ENCODE data around the gene HSPH1. TPM values are rescaled to one million over a fixed set of nuclear protein-coding genes. Genes with fewer than 3 reads are reported as not detected.
A peak's percentile ranks its signal among the peaks of the same experiment; 100 is the strongest.

Gene HSPH1
- 10 to 100 TPM; 23.0 to 57.7 (median 30.6) TPM for total RNA-seq

DNA sequence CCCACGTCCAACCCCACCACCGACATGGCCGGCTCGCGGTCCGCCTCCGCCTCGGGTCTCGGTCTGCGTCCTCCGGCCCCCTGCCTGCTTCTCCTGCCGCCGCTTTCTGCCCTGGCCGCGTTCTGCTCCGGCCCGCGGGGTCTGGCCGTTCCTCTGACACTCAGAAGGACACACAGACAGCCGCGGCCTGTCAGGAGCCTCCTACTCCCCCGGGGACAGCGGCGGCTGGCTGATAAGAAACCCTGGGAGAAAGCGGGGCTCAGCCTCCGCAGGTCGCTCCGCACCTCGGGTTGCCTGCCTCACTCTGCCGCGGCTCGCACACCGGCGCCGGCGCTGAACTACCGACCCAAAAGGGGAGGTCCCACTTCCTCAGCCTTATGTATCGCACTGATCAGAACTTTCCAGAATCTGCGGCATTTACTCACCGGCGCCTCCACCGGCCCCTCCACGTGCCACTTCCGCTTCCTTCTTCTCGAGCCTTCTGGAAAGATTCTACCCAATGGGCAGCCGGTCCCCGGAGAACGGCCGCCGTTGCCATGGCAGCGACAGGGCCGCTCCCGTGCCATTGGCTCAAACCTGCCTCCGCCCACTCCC lies at the start of gene HSPH1:
TSS of gene HSPH1 (minus strand) at position 348 of the 594 bp plus-strand sequence. CDS start at position 26, 322 bp downstream.
- H3K9me3 ChIP-seq, result no peaks in the 10 kb centered on the region
- H3K4me3 ChIP-seq, result peak within 1 kb of the TSS; percentile 82 to 95 (median 93)
- H3K27me3 ChIP-seq, result no peaks in the 10 kb centered on the region
- peaks cover 28 to 42% of the 10 kb centered on the region in 2 donors for H3K4me1 ChIP-seq
- peaks cover 0 to 12% of the 10 kb centered on the region in 2 donors for H3K36me3 ChIP-seq
- in situ Hi-C loops (cut with MboI; ENCODE audit: low sequenced_read_pairs in 4 of 4), result loop anchor here in 1 of 4 donors (25.0 kb wide), 1 partner anchor 549 kb away; the partner anchor contains the start of gene USPL1
- ATAC-seq (peak; percentile 93 to 95), DNase-seq (peak; percentile 97 to 98)
- peak in 1 of 5 experiments; percentile 28 for TF ChIP-seq CTCF (IDR thresholded peaks at IDR 0.05 in 4 of 5, conservative IDR thresholded peaks at IDR 0.05 in 1 of 5)
- peak; percentile 74 to 93 for TF ChIP-seq POLR2A (IDR thresholded peaks at IDR 0.05)
- H3K27ac ChIP-seq, result peak within 1 kb of the TSS; percentile 84 to 98 (median 96)
- intact Hi-C loops (cut with DNase I; ENCODE audit: low total_unique reads), result loop anchor here (1.0 to 5.0 kb wide), 5 partner anchors 39 to 1376 kb away; partner anchors contain the start of genes HMGB1, N4BP2L2, UBL3 and USPL1

DNA sequence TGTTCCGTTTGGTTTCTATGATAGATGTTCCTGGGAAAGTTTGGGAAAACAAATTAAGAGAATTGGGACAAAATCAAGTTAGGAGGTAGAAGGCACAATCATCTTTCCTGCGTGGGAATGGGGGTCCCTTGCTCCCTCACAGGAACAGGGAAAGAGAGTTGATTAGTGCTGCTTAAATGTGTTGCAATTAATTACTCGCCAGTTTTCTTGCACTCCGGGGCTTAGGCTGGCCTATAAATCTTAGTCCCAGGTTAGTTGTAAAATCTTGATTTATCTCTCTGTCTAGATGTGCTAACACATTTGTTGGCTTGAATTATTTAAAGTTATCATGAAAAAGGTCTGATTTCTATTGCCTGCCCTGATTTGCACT lies 48.1 kb upstream of the HSPH1 start:
- Histone ChIP-seq H3K27me3 (no peaks in the 10 kb centered on the region), H3K36me3 (no peaks in the 10 kb centered on the region), H3K4me1 (peaks cover 18 to 27% of the 10 kb centered on the region in 2 donors), H3K4me3 (no peak overlapping the region), H3K9me3 (no peaks in the 10 kb centered on the region), H3K27ac (peak overlapping the region in 3 of 4 donors; percentile 36 to 66 (median 36))
- intact Hi-C loops (cut with DNase I; ENCODE audit: low total_unique reads), result loop anchor here (5.0 kb wide), 1 partner anchor 642 kb away; no protein-coding TSS in a partner anchor
- ATAC-seq (peak in 1 of 2 donors; percentile 42), DNase-seq (no peak)
- in situ Hi-C loops (cut with MboI; ENCODE audit: low sequenced_read_pairs in 4 of 4), result no loop called here
- TF ChIP-seq CTCF (IDR thresholded peaks at IDR 0.05 in 4 of 5, conservative IDR thresholded peaks at IDR 0.05 in 1 of 5) (no peak), POLR2A (IDR thresholded peaks at IDR 0.05) (no peak)

- TF ChIP-seq POLR2A (IDR thresholded peaks at IDR 0.05), result no peak
- TF ChIP-seq CTCF (IDR thresholded peaks at IDR 0.05 in 4 of 5, conservative IDR thresholded peaks at IDR 0.05 in 1 of 5), result no peak
- H3K4me3 ChIP-seq, result peak overlapping the region in 1 of 4 donors; percentile 1
- peak overlapping the region in 3 of 4 donors; percentile 36 to 66 (median 36) for H3K27ac ChIP-seq
- no peaks in the 10 kb centered on the region for H3K27me3 ChIP-seq
- DNase-seq (peak; percentile 17 to 59), ATAC-seq (peak; percentile 70 to 84)
- in situ Hi-C loops (cut with MboI; ENCODE audit: low sequenced_read_pairs in 4 of 4), result no loop called here
- no peaks in the 10 kb centered on the region for H3K36me3 ChIP-seq
- intact Hi-C loops (cut with DNase I; ENCODE audit: low total_unique reads), result loop anchor here (5.0 kb wide), 1 partner anchor 643 kb away; no protein-coding TSS in a partner anchor
- peaks cover 18 to 22% of the 10 kb centered on the region in 2 donors for H3K4me1 ChIP-seq
- H3K9me3 ChIP-seq, result no peaks in the 10 kb centered on the region
Measured at GRCh38 chr13:31209172-31209840, 47.6 kb upstream of the HSPH1 start.

DNA sequence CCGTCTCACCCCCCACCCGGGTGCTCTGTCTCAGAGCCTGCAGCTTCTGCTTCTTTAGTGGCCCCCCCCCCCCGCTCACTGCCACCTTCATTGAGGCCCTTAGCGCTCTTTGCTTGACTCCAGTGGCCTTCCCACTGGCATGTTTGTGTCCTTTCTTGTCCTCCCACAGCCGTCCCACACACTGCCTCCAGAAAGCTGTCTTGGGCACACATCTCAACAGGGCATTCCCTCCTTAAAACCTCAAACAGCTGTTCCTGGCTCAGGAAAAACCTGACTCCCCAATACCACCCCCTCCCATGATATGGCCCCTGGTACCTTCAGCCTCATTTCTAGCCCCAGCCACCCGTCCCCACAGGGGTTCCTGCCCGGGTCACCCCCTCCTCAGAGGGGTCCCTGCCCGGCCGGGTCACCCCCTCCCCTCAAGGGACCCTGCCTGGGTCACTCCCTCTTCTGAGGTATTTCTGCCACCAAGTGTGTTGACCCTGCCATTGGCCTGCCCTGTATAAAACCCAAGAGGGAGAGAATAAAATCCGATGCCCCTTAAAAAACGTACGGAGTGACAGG lies 46.9 kb upstream of the HSPH1 start:
- H3K4me3 ChIP-seq, result no peak overlapping the region
- intact Hi-C loops (cut with DNase I; ENCODE audit: low total_unique reads) (loop anchor here (5.0 kb wide), 1 partner anchor 644 kb away; no protein-coding TSS in a partner anchor), in situ Hi-C loops (cut with MboI; ENCODE audit: low sequenced_read_pairs in 4 of 4) (no loop called here)
- TF ChIP-seq POLR2A (IDR thresholded peaks at IDR 0.05) (no peak), CTCF (IDR thresholded peaks at IDR 0.05 in 4 of 5, conservative IDR thresholded peaks at IDR 0.05 in 1 of 5) (no peak)
- no peaks in the 10 kb centered on the region for H3K27me3 ChIP-seq
- H3K9me3 ChIP-seq, result no peaks in the 10 kb centered on the region
- H3K27ac ChIP-seq, result peak overlapping the region in 2 of 4 donors; percentile 36 to 66
- no peaks in the 10 kb centered on the region for H3K36me3 ChIP-seq
- DNase-seq (no peak), ATAC-seq (no peak)
- H3K4me1 ChIP-seq, result peaks cover 18 to 19% of the 10 kb centered on the region in 2 donors
